OCI-LY3 (cell line): ENCODE data around the gene KRTAP5-9.

Experiments used
- CTCF ChIP-seq: fragments of 200-600, 300-600 bp; sonication (generic); IDR thresholded peaks from 2 replicates; pipeline ENCODE4 v1.5.1; 2014; ENCODE audit warnings: antibody characterized with exemption, low read length, low read depth
- EZH2phosphoT487 ChIP-seq: fragments of 200-600 bp; shearing (Covaris generic); IDR thresholded peaks from 2 replicates; pipeline ENCODE4 v1.6.1; 2018; ENCODE audit warnings: antibody characterized with exemption, mixed run types, low read depth

- TF ChIP-seq CTCF (no peak), EZH2phosphoT487 (no peak)
Observed at GRCh38 chr11:71505781-71506180, 42.4 kb upstream of the KRTAP5-9 start.
